Testis (tissue), 3 donors: ENCODE data around the gene INSR. TPM values are rescaled to one million over a fixed set of nuclear protein-coding genes. Genes with fewer than 3 reads are reported as not detected.

Experiments used
- DNase-seq: peaks from one replicate; pipeline ENCODE4 v3.0.0-alpha.2; 2019
- H3K27ac ChIP-seq, 2 donors: fragments of 200-600 bp; sonication (generic); one replicate each; pipeline ENCODE4 v1.5.1; 2019
- H3K27me3 ChIP-seq: fragments of 200-600 bp; sonication (generic); one replicate; pipeline ENCODE4 v1.5.1; 2019
- H3K36me3 ChIP-seq: fragments of 200-600 bp; sonication (generic); one replicate; pipeline ENCODE4 v1.5.1; 2017; ENCODE audit warnings: low read depth; ENCODE audit errors: missing control alignments
- H3K4me1 ChIP-seq: fragments of 200-600 bp; sonication (generic); one replicate; pipeline ENCODE4 v1.5.1; 2019
- H3K4me3 ChIP-seq, 2 donors: fragments of 200-600 bp; sonication (generic); one replicate each; pipeline ENCODE4 v1.5.1; 2017 to 2019
- H3K9me3 ChIP-seq: fragments of 200-600 bp; sonication (generic); one replicate; pipeline ENCODE4 v1.5.1; 2017
- POLR2A ChIP-seq: fragments of 450-650 bp; IDR thresholded peaks from one replicate; pipeline ENCODE4 v1.6.1; 2017; ENCODE audit warnings: antibody characterized with exemption, mild to moderate bottlenecking, moderate library complexity
- WGBS, 2 donors: methylation state at CpG; one replicate each; pipeline ENCODE4 v1.1.5; 2018; 5-methylcytosine and 5-hydroxymethylcytosine counted together
- intact Hi-C: fragments of 100-400 bp; cut with DNase I; formaldehyde crosslinking; loops from one replicate; pipeline ENCODE4 v1.15.1; 2023; ENCODE audit warnings: low total_unique reads
- polyA plus RNA-seq: library from polyadenylated mRNA; stranded (reverse); fragments of 350-450 nt; fragmentation: Illumina TruSeq; extraction: RNeasy Lipid Tissue Mini Kit (QIAGEN cat#74804); gene quantifications from one replicate; pipeline ENCODE4 v1.2.3, GENCODE V29; 2014; ENCODE audit warnings: low read depth, low replicate concordance; ENCODE audit not compliant: insufficient read depth
- total RNA-seq, 2 donors: library from RNA; depleted of rRNA; stranded (reverse); fragments of >200 nt; gene quantifications; one replicate each; pipeline ENCODE4 v1.2.3, GENCODE V29; 2016
- TF ChIP-seq, protein P1 (sequence below), 3 experiments: fragments of 450-650 bp in 2 of 3; fragments of 200-600 bp in 1 of 3; sonication (generic) in 1 of 3; IDR thresholded peaks; one replicate each; pipeline ENCODE4 v1.5.1; 2016 to 2019; ENCODE audit warnings: antibody characterized with exemption in 3 of 3, mild to moderate bottlenecking in 2 of 3, moderate library complexity in 1 of 3

The INSR gene
- total and polyA plus RNA-seq, 3 donors from 2014 or later: 9.3 to 96.5 (median 85.1) TPM

DNA sequence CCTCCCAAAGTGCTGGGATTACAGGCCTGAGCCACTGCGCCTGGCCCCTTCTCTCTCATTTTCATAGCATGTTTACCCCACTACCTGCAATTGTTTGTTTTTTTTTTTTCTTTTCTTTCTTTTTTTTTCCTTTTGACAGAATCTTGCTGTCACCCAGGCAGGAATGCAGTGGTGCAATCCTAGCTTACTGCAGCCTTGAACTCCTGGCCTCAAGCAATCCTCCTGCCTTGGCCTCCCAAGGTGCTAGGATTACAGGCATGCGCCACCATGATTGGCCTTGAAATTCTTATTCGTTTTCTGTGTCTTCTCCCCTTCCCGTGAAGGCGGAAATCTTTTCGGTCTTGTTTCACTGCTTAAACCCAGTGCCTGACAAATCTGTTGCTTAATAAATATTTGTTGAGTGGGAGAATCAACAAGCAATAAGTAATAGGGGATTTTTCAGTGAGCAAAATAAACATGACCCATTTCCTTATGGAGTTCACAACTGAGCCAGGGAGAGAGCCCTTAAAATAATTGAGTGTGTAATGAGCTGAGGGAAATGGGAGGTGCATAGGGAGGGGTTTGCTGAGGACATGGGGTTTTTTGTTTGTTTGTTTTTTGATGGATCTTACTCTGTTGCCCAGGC, 1.8 kb upstream of the INSR start:
- no peak overlapping the region for H3K4me3 ChIP-seq
- no peak overlapping the region for H3K27ac ChIP-seq
- H3K9me3 ChIP-seq: no peaks in the 10 kb centered on the region
- TF ChIP-seq POLR2A: no peak
- TF ChIP-seq, protein P1, sequence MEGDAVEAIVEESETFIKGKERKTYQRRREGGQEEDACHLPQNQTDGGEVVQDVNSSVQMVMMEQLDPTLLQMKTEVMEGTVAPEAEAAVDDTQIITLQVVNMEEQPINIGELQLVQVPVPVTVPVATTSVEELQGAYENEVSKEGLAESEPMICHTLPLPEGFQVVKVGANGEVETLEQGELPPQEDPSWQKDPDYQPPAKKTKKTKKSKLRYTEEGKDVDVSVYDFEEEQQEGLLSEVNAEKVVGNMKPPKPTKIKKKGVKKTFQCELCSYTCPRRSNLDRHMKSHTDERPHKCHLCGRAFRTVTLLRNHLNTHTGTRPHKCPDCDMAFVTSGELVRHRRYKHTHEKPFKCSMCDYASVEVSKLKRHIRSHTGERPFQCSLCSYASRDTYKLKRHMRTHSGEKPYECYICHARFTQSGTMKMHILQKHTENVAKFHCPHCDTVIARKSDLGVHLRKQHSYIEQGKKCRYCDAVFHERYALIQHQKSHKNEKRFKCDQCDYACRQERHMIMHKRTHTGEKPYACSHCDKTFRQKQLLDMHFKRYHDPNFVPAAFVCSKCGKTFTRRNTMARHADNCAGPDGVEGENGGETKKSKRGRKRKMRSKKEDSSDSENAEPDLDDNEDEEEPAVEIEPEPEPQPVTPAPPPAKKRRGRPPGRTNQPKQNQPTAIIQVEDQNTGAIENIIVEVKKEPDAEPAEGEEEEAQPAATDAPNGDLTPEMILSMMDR (IDR thresholded peaks at IDR 0.05): no peak
- peaks cover 14% of the 10 kb centered on the region for H3K4me1 ChIP-seq
- H3K27me3 ChIP-seq: no peaks in the 10 kb centered on the region
- WGBS, 2 donors: 63 to 71% methylated on average over 6 of the region's 6 CpGs
- DNase-seq: no peak
- H3K36me3 ChIP-seq: no peaks in the 10 kb centered on the region
- intact Hi-C loops: loop anchor here (10.0 kb wide), 1 partner anchor 101 kb away; no protein-coding TSS in a partner anchor

DNA sequence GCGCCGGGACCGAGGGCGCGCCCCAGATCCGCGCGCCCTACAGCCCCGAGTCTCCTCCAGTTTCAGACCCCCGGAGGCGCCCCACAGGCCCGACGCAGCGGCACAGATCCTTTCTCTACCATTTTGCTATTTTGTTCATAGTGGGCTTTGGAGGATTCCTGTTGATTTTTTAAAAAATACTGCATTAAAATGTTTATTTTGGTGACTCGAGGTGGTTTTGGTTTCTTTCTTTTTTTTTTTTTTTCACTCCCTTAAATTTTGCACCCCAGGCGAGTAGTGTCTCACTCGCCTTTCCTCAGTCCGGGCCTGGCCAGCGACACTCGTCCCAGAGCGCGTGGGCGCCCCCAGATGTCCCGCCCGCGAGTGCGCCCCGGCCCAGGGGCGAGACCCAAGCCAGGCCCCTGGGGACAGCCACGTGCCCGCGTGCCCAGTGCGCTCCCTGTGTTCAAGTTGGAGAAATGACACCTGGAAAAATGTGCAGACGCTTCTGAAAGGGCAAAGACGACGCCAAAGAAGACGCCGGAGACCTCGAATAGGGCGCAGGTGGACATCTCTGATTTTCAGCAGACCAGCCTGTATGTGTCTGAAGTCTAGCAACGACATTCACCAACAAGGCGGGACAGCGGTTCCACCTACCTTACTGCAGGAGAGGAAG, 471 bp upstream of the INSR start:
- Histone ChIP-seq H3K27ac (peak overlapping the region; percentile 41 to 93), H3K27me3 (no peaks in the 10 kb centered on the region), H3K9me3 (no peaks in the 10 kb centered on the region), H3K4me3 (peak overlapping the region; percentile 93 to 96), H3K36me3 (no peaks in the 10 kb centered on the region), H3K4me1 (peaks cover 14% of the 10 kb centered on the region)
- intact Hi-C loops: loop anchor here (10.0 kb wide), 1 partner anchor 100 kb away; no protein-coding TSS in a partner anchor
- TF ChIP-seq POLR2A: no peak
- TF ChIP-seq, protein P1 (IDR thresholded peaks at IDR 0.05): peak in 1 of 3 experiments; percentile 30
- WGBS, 2 donors: 2 to 3% methylated on average over 33 to 41 of the region's 43 CpGs
- peak; percentile 78 for DNase-seq

DNA sequence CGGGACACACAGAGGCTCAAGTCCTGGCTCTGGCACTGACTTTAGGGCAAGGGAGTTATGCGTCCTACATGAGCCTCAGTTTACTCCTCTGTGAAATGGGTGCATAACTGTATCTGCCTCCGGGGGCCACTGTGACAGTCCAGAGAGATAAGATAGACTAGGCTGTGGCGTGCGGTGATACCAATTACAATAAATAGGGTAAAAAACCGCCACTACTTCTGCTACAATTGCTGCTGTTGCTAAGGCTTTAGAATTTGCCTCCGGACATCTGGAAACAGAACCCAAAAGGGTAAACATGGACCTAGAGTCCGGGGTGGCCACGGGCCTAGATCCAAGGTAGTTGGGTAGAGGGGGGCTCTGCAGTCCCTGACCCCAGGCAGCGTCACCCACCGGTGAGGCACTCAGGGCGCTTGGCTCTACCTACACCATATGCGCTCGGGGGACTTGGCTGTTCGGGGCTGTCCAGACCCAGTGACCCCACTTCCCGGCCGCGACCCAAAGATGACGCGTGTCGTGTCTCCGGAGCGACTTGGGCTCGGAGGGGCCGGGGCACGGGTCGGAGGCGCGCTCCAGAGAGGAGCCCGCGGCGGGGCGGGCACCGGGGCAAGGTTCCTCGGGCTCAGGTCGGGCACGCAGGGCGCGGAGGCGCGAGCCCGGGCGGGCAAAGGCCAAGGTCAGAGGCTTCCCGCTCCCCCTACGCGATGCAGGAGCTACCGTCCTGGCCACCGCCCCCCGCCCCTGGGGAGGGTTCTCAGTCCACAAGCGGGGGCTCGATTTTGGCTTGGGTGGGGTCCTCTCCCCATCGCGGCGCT, 1.1 kb downstream of the INSR start:
- Histone ChIP-seq H3K27ac (peak overlapping the region; percentile 88 to 93), H3K9me3 (no peaks in the 10 kb centered on the region), H3K27me3 (no peaks in the 10 kb centered on the region), H3K4me1 (peaks cover 15% of the 10 kb centered on the region), H3K4me3 (peak overlapping the region; percentile 93 to 96), H3K36me3 (no peaks in the 10 kb centered on the region)
- 2 to 14% methylated on average over 13 to 42 of the region's 54 CpGs for WGBS, 2 donors
- DNase-seq: peak; percentile 20
- TF ChIP-seq POLR2A: no peak
- TF ChIP-seq, protein P1 (IDR thresholded peaks at IDR 0.05): no peak
- intact Hi-C loops: loop anchor here (10.0 kb wide), 1 partner anchor 98 kb away; no protein-coding TSS in a partner anchor

DNA sequence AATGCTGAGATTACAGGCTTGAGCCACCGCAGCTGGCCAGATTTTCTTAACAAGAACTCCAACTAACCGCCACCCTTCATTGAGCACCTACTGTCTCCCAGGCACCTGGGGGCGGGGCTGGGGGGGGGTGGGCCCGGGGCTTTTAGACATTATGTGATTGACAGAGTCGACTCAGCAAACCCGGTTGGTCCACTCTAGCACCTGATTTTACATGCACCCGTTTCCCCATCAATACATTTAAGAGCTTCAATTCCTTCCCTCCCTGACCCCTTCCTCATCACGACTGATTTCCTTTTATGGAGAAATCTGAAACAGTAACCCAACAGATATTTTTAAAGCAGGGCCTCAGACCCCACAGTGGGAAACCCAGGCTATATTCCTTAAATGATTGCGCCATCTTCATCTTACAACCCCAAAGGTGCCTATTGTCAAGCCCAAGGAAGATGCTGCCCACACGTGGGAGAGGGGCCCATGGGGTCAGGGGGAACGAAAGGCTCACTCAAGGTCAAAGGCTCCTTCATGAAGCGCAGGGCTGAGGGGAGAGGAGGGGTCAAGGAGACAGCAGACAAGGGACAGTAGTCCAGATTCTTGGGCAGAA, 1.8 kb downstream of the INSR start:
- intact Hi-C loops: loop anchor here (10.0 kb wide), 1 partner anchor 98 kb away; no protein-coding TSS in a partner anchor

More for the DNA sequence above, 1.8 kb downstream of the INSR start:
- H3K4me1 ChIP-seq: peaks cover 12% of the 10 kb centered on the region
- WGBS, 2 donors: 31 to 33% methylated on average over 11 to 12 of the region's 12 CpGs
- H3K36me3 ChIP-seq: no peaks in the 10 kb centered on the region
- peak overlapping the region; percentile 88 to 93 for H3K27ac ChIP-seq
- no peaks in the 10 kb centered on the region for H3K9me3 ChIP-seq
- peak overlapping the region; percentile 93 to 96 for H3K4me3 ChIP-seq
- no peak for TF ChIP-seq POLR2A
- TF ChIP-seq, protein P1 (IDR thresholded peaks at IDR 0.05): no peak
- no peaks in the 10 kb centered on the region for H3K27me3 ChIP-seq
- no peak for DNase-seq
